Measurements from ENCODE around the gene DDX4.
"Not testable (repeated sequence)": the region's sequence is repeated elsewhere in the genome, so short reads cannot be mapped to it uniquely, and the experiment has no call there.

Gene DDX4

GRCh38 chr5:55720188-55720703, 17.6 kb upstream of the DDX4 start:
- no peak for DNase-seq (ENCODE audit: low read depth in 2 of 3, low spot score in 2 of 3)

DNA sequence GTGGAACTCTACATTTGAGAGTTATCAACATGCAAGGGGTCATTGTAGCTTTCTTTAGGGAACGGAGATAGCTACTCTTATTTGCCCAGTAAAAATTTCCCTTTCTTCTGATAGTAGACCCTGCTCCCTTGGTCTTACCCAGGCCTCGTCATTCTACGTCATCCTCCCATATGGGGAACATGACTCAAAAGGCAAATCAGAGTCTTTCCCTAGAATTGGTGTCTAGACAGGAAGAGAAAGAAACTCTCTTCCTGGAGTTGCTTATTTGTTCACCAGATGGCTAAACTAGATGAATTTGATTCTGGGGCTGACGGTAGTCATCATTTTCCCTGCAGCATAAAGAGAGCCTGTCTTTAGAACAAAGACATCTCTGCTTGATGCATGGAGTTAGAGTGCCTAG, 13.6 kb upstream of the DDX4 start:
- no peak for DNase-seq (ENCODE audit: low read depth in 2 of 3, low spot score in 2 of 3)

DNA sequence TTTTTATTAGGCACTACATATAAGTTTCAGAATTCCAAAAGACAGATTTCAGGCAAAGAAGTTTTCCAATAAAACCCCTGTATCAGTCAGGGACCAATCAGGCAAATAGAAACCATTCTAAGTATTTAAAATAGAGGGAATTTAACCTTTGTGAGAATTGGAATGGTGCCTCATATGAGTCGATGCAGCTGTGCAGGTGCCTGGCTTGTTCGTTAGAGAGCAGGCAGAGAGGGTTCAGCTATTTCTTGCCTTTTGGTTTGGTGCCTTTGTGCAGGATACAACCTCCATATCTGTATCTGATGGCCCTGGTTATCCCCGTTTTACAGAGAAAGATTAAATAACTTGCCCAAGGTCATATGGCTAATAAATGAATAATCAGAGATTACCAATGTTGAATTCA, 6.0 kb upstream of the DDX4 start:
- DNase-seq (ENCODE audit: low read depth in 2 of 3, low spot score in 2 of 3): no peak

- no peak for DNase-seq (ENCODE audit: low read depth in 2 of 3, low spot score in 2 of 3)
These were observed 5.3 kb upstream of the DDX4 start for GRCh38 chr5:55732585-55732984.

GRCh38 chr5:55734658-55735057, 3.2 kb upstream of the DDX4 start:
- DNase-seq (ENCODE audit: low read depth in 2 of 3, low spot score in 2 of 3): no peak

- DNase-seq (ENCODE audit: low read depth in 2 of 3, low spot score in 2 of 3): no peak
These were observed 4.9 kb downstream of the DDX4 start for GRCh38 chr5:55742778-55743177.

DNA sequence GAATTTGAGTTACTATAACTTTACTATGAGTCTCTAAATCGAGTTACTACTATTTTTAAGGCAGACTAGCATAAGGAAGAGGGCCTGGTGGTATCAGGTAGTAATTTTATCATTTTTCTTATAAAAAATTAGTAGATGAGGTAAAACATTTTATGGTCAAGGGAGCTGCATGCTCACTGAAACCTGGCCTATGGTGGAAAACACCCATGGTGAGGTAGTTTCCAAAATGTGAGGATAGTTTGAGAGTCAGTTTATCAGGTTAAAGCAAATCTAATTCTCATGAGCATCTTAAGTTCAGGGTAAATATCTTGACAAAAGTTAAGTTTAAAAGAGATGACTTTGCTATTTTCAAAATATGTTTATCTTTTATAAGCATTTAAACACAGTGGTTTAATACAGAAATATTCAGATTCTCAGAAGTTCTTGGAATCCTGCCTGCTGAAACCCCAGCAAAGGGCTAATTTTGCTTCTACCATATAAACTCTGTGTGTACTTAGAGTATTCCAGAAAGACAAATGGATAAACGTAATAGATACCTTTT, 10.0 kb downstream of the DDX4 start:
- DNase-seq (ENCODE audit: low read depth in 2 of 3, low spot score in 2 of 3): no peak

- DNase-seq (ENCODE audit: low read depth in 2 of 3, low spot score in 2 of 3): no peak
These were observed 11.5 kb downstream of the DDX4 start for GRCh38 chr5:55749387-55749786.

GRCh38 chr5:55750063-55750462, 12.2 kb downstream of the DDX4 start:
- no peak for DNase-seq (ENCODE audit: low read depth in 2 of 3, low spot score in 2 of 3)

DNA sequence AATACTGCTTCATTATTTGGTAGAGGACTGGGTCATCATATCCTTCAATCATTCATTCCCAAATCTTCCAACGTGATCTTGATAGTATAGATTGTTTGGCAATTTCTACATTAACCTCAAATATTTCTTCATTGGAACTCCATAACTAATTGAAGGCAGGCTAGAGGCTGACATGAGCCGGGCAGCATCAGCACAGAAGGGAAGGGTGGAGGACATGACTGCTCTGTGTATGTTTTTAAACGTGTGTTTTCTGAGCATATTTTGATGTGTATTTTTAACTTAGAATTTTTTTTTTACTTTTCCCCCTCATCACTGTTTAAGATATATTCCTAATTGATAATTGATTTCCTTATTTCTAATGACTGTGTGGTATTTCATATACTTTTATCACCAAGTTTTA, 12.6 kb downstream of the DDX4 start:
- no peak for DNase-seq (ENCODE audit: low read depth in 2 of 3, low spot score in 2 of 3)

- no peak for DNase-seq (ENCODE audit: low read depth in 2 of 3, low spot score in 2 of 3)
These were observed 20.4 kb downstream of the DDX4 start for GRCh38 chr5:55758231-55758630.

GRCh38 chr5:55758714-55759113, 20.9 kb downstream of the DDX4 start:
- no peak for DNase-seq (ENCODE audit: low read depth in 2 of 3, low spot score in 2 of 3)

DNA sequence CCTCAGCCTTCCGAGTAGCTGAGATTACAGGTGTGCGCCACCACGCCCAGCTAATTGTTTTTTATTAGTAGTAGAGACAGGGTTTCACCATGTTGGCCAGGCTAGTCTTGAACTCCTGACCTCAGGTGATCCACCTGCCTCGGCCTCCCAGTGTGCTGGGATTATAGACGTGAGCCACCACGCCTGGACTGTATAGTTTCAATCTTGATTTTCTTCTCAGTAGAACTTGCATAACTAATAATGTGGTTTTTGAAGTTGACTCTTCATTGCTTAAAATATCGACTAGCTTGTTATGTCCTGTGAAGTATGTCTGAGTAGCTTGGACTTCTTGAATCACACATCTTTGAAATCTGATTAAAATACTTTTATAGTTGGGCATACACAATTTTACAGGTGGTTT, 23.9 kb downstream of the DDX4 start:
- not testable (repeated sequence) for DNase-seq (ENCODE audit: low read depth in 2 of 3, low spot score in 2 of 3)

- DNase-seq (ENCODE audit: low read depth in 2 of 3, low spot score in 2 of 3): no peak
These were observed 26.0 kb downstream of the DDX4 start for GRCh38 chr5:55763746-55764420.

GRCh38 chr5:55768279-55768678, 30.4 kb downstream of the DDX4 start:
- DNase-seq (ENCODE audit: low read depth in 2 of 3, low spot score in 2 of 3): no peak

DNA sequence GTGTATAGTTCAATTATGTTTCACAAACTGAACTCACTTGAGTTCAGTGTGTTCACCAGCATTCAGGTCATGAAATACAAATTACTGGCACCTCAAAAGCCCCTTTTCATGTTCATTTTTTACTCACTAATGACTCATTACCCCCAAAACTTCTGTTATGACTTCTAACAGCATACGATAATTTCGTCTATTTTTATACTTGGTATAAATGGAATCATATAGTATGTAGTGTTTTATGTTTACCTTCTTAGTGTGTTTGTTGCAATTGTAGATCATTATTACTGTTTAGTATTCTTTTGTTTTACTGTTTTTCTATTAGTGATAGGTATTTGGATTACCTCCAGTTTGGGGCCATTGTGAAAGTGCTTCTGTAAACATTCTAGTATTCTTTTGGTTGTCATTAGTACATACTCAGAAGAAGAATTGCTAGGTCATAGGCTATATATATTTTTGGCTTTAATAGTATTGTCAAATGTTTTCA, 33.4 kb downstream of the DDX4 start:
- no peak for DNase-seq (ENCODE audit: low read depth in 2 of 3, low spot score in 2 of 3)

- no peak for DNase-seq (ENCODE audit: low read depth in 2 of 3, low spot score in 2 of 3)
These were observed 35.2 kb downstream of the DDX4 start for GRCh38 chr5:55773057-55773456.

DNA sequence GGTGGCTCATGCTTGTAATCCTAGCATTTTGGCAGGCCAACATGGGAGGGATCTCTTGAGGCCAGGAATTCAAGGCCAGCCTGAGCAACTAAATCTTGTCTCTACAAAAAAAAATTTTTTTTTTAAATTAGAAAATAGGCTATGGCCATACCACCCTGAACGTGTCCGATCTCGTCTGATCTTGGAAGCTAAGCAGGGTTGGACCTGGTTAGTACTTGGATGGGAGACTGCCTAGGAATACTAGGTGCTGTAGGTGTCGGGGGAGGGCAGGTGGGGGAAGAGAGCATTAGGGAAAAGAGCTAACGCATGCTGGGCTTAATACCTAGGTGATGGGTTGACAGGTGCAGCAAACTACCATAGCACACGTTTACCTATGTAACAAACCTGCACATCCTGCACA, 39.5 kb downstream of the DDX4 start:
- no peak for DNase-seq (ENCODE audit: low read depth in 2 of 3, low spot score in 2 of 3)

DNA sequence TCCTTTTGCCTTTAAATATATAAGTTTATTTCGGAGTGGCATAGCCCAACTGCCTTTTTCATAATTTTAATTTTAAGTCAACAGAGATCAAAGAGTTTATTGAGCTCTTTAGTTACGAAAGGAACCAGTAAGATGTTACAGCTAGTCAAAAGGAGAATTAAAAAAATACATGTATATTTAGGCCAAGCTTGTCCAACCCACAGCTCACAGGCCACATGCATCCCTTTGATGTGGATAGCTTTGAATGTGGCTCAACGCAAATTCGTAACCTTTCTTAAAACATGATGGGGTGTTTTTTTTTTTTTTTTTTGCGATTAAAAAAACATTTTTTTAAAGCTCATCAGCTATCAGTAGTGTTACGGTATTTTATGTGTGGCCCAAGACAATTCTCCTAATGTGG, 63.1 kb downstream of the DDX4 start:
- DNase-seq (ENCODE audit: low read depth in 2 of 3, low spot score in 2 of 3): no peak

DNA sequence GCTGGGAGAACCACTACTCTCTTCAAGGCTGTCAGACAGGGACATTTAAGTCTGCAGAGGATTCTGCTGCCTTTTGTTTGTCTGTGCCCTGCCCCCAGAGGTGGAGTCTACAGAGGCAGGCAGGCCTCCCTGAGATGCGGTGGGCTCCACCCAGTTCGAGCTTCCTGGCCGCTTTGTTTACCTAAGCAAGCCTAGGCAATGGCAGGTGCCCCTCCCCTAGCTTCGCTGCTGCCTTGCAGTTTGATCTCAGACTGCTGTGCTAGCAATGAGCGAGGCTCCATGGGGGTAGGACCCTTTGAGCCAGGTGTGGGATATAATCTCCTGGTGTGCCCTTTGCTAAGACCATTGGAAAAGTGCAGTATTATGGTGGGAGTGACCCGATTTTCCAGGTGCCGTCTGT, 71.0 kb downstream of the DDX4 start:
- not testable (repeated sequence) for DNase-seq (ENCODE audit: low read depth in 2 of 3, low spot score in 2 of 3)

DNA sequence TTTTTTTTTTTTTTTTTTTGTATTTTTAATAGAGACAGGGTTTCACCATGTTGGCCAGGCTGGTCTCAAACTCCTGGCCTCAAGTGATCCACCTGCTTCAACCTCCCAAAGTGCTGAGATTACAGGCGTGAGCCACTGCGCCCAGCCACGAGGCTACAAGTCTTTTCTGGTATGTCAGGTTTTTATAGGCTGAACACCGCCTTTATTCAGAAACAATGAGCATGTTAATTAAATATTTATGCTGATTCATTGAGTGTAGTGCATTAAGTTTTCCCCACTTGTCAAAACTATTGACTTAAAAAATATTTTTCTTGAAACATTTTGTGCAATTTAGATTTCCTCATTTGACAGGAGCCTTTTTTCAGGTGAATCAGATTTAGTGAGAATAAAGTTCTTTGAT, 78.1 kb downstream of the DDX4 start:
- DNase-seq (ENCODE audit: low read depth in 2 of 3, low spot score in 2 of 3): not testable (repeated sequence)

DNA sequence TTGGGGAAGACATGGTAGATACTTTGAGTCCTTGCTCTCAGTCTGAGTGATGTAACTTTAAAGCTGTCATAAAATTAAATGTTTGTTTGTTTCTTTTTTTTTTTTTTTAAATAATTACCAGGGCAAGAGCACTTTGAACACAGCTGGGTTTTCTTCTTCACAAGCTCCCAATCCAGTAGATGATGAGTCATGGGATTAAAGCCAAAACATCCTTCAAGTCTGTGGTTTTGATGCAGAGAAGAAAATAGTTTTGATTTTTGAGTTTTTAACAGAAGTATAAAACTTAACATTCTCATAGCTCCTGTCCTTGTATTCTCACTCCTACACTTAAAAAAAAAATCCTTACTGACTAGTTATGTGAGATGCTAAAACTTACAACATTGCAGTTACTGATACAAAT, 78.5 kb downstream of the DDX4 start:
- no peak for DNase-seq (ENCODE audit: low read depth in 2 of 3, low spot score in 2 of 3)

DNA sequence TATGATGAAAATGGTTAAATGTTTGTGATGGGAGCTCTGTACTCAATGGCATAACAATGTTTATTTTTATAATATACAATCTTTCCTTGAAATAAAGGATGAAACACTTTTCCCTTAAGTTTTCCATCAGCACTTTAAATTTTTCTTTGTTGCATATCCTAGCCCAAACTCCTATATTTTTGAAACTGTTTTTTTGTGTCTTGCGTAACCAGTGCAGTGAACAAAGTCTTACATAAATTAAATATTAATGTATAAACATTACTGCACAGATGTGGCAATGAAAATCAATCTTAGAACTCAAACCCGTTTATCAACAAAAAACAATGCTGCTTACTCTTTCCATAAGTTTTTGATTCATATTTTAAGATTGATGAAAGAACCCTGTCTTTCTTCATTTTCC, 79.2 kb downstream of the DDX4 start:
- DNase-seq (ENCODE audit: low read depth in 2 of 3, low spot score in 2 of 3): no peak
